A549 (cell line): Measurements from ENCODE around the gene FMC1. TPM values are rescaled to one million over a fixed set of nuclear protein-coding genes. Genes with fewer than 3 reads are reported as not detected.

ENCODE experiments used
- ATAC-seq, 2 experiments: fragments of 200-7000 bp in 1 of 2; fragments of >200 bp in 1 of 2; cut with Nextera tagmentation in 1 of 2; cut with Tn5 transposase in 1 of 2; 3 replicates each; pipeline versions ENCODE4 v1.8.0 to v1.9.1; 2018 to 2020; ENCODE audit warnings: mild to moderate bottlenecking in 1 of 2, moderate library complexity in 1 of 2
- CTCF ChIA-PET: fragments of 300-600 bp; sonication (Branson Sonifier 250); formaldehyde crosslinking; extraction: SDS; loops from one replicate; lab custom pipeline; 2021; ENCODE audit warnings: antibody characterized with exemption, inconsistent platforms; lab: Yijun Ruan, JAX
- POLR2A ChIA-PET: fragments of 350-600 bp; formaldehyde crosslinking; extraction: SDS; loops from one replicate; lab custom pipeline; 2021; ENCODE audit warnings: antibody characterized with exemption, inconsistent platforms; lab: Yijun Ruan, JAX
- DNase-seq, 2 experiments: peaks; one replicate each; pipeline versions ENCODE4 v3.0.0 to v3.0.0-alpha.2; 2011 to 2016; ENCODE audit warnings: low read depth in 1 of 2, low spot score in 1 of 2
- FAIRE-seq: peaks from 2 replicates; lab custom pipeline; 2011; peaks lifted over from hg19 to GRCh38; lab: Jason Lieb, UNC
- H3K27ac ChIP-seq, 2 experiments: fragments of >200 bp; sonication (Bioruptor Twin); formaldehyde crosslinking; 3 replicates each; pipeline ENCODE4 v1.5.1; 2016 to 2017
- H3K4me1 ChIP-seq: fragments of >200 bp; sonication (Bioruptor Twin); formaldehyde crosslinking; 3 replicates; pipeline ENCODE4 v1.6.1; 2016
- H3K4me2 ChIP-seq: fragments of >200 bp; sonication (Bioruptor Twin); formaldehyde crosslinking; 3 replicates; pipeline ENCODE4 v1.6.1; 2016
- H3K4me3 ChIP-seq: fragments of >200 bp; sonication (Bioruptor Twin); formaldehyde crosslinking; 3 replicates; pipeline ENCODE4 v1.5.1; 2016
- H3K9me3 ChIP-seq: fragments of >200 bp; sonication (Bioruptor Twin); formaldehyde crosslinking; 3 replicates; pipeline ENCODE4 v1.6.1; 2016
- BCL3 ChIP-seq: fragments of >200 bp; sonication (Bioruptor Twin); formaldehyde crosslinking; IDR thresholded peaks from 3 replicates; pipeline ENCODE4 v1.6.1; 2016
- EHF ChIP-seq: fragments of 250-450 bp; sonication (Bioruptor Pico); IDR thresholded peaks from 2 replicates; pipeline ENCODE4 v1.5.0; 2020; ENCODE audit warnings: mild to moderate bottlenecking
- ELK1 ChIP-seq: fragments of 150-350 bp; IDR thresholded peaks from 2 replicates; pipeline ENCODE4 v1.6.1; 2014; ENCODE audit warnings: low read depth, mild to moderate bottlenecking, low read length
- HEYL ChIP-seq: fragments of 250-450 bp; sonication (Bioruptor Pico); IDR thresholded peaks from 2 replicates; pipeline ENCODE4 v1.8.0; 2021; ENCODE audit warnings: mild to moderate bottlenecking, moderate library complexity
- HOXB5 ChIP-seq: fragments of 250-450 bp; sonication (Bioruptor Pico); IDR thresholded peaks from 2 replicates; pipeline ENCODE4 v1.5.0; 2020; ENCODE audit warnings: mild to moderate bottlenecking, moderate library complexity
- KDM1A ChIP-seq: fragments of 200-600 bp; sonication (generic); IDR thresholded peaks from 2 replicates; pipeline ENCODE4 v1.6.1; 2016; ENCODE audit warnings: low read depth, mild to moderate bottlenecking
- PHF8 ChIP-seq: fragments of 200-600 bp; sonication (generic); IDR thresholded peaks from 2 replicates; pipeline ENCODE4 v1.6.1; 2016; ENCODE audit warnings: low read depth, mild to moderate bottlenecking, antibody characterized with exemption, moderate library complexity, borderline replicate concordance
- RAD21 ChIP-seq, 2 experiments: fragments of >200 bp in 1 of 2; sonication (Bioruptor Twin) in 1 of 2; formaldehyde crosslinking in 1 of 2; IDR thresholded peaks in 1 of 2; conservative IDR thresholded peaks in 1 of 2; 2 replicates in 1 of 2; 3 replicates in 1 of 2; pipeline ENCODE4 v1.6.1; 2012 to 2018; ENCODE audit warnings: inconsistent platforms in 1 of 2
- SREBF2 ChIP-seq: fragments of 450-650 bp; IDR thresholded peaks from 2 replicates; pipeline ENCODE4 v1.6.1; 2014; ENCODE audit warnings: mild to moderate bottlenecking, moderate library complexity
- TFCP2L1 ChIP-seq: fragments of 250-450 bp; sonication (Bioruptor Pico); IDR thresholded peaks from 2 replicates; pipeline ENCODE4 v1.5.0; 2021; ENCODE audit warnings: mild to moderate bottlenecking
- TP53 ChIP-seq: fragments of 250-450 bp; sonication (Bioruptor Pico); IDR thresholded peaks from 2 replicates; pipeline ENCODE4 v1.5.0; 2021; ENCODE audit warnings: mild to moderate bottlenecking, moderate library complexity
- USF2 ChIP-seq: fragments of 450-650 bp; IDR thresholded peaks from 2 replicates; pipeline ENCODE4 v1.6.1; 2014; ENCODE audit warnings: antibody characterized with exemption
- ZFP36 ChIP-seq: fragments of 450-650 bp; IDR thresholded peaks from 2 replicates; pipeline ENCODE4 v1.6.1; 2014; ENCODE audit warnings: borderline replicate concordance; ENCODE audit not compliant: partially characterized antibody
- ZNF302 ChIP-seq: fragments of 250-450 bp; sonication (Bioruptor Pico); IDR thresholded peaks from 2 replicates; pipeline ENCODE4 v1.9.0; 2021; ENCODE audit warnings: inconsistent platforms, mild to moderate bottlenecking, moderate library complexity
- WGBS: methylation state at CpG from one replicate; pipeline ENCODE4 v1.1.6; 2017; ENCODE audit errors: missing lambda C conversion rate; 5-methylcytosine and 5-hydroxymethylcytosine counted together
- polyA plus RNA-seq, 4 experiments: library from polyadenylated mRNA; depleted of rRNA in 3 of 4; stranded (reverse); fragments of >200 nt; fragmentation: RNase III in 1 of 4; extraction: RNeasy Plus Mini Kit Qiagen cat#74134 plus additional on column Dnase treatment in 1 of 4; gene quantifications; 2 replicates in 3 of 4; 3 replicates in 1 of 4; pipeline ENCODE4 v1.2.3, GENCODE V29; 2011 to 2017
- TF ChIP-seq, protein P1 (sequence below): IDR thresholded peaks from 2 replicates; pipeline ENCODE4 v1.6.1; 2012; ENCODE audit warnings: low read depth, borderline replicate concordance
- TF ChIP-seq, protein P2 (sequence below): fragments of >200 bp; sonication (Bioruptor Twin); formaldehyde crosslinking; IDR thresholded peaks from 3 replicates; pipeline ENCODE4 v1.5.1; 2016
- TF ChIP-seq, protein P3 (sequence below): fragments of >200 bp; sonication (Bioruptor Twin); formaldehyde crosslinking; IDR thresholded peaks from 2 replicates; pipeline ENCODE4 v1.6.1; 2016
- TF ChIP-seq, protein P4 (sequence below): IDR thresholded peaks from 2 replicates; pipeline ENCODE4 v1.6.1; 2012
- TF ChIP-seq, protein P5 (sequence below): fragments of 200-600 bp; sonication (generic); IDR thresholded peaks from 2 replicates; pipeline ENCODE4 v1.6.1; 2016; ENCODE audit warnings: antibody characterized with exemption, mild to moderate bottlenecking, moderate library complexity

FMC1 gene
- polyA plus RNA-seq, 2 of the 4 experiments (the other 2 are of a cell fraction) = 20.5 to 21.1 TPM

DNA sequence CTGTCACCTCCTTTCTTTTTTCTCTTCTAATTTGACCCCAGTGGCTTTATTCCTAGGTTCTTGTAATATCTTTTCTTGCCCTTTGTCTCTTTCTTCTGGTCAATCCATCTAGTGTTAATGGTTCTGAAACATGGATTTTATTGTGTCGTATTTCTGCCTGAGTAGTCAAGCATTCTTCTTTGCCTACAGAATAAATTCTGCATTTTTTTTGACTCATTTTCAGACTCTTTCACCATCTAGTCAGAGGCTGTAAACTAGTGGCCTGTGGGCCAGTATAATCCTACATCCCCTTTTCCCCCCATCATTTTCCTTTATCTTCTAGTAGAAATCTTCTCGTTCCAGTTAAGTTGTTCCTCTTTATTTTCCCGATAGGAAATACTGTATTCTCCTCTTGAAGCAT, 48.0 kb downstream of the FMC1 start:
- TF ChIP-seq ZNF302 = no peak
- no peak for TF ChIP-seq USF2
- no peak for TF ChIP-seq RAD21 (conservative IDR thresholded peaks at IDR 0.05 in 1 of 2, IDR thresholded peaks at IDR 0.05 in 1 of 2)
- no peak for TF ChIP-seq SREBF2
- TF ChIP-seq, protein P1, sequence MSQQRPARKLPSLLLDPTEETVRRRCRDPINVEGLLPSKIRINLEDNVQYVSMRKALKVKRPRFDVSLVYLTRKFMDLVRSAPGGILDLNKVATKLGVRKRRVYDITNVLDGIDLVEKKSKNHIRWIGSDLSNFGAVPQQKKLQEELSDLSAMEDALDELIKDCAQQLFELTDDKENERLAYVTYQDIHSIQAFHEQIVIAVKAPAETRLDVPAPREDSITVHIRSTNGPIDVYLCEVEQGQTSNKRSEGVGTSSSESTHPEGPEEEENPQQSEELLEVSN = no peak
- no peak for TF ChIP-seq TP53
- no peak for TF ChIP-seq HOXB5 (CRISPR knock-in tag)
- TF ChIP-seq, protein P2, sequence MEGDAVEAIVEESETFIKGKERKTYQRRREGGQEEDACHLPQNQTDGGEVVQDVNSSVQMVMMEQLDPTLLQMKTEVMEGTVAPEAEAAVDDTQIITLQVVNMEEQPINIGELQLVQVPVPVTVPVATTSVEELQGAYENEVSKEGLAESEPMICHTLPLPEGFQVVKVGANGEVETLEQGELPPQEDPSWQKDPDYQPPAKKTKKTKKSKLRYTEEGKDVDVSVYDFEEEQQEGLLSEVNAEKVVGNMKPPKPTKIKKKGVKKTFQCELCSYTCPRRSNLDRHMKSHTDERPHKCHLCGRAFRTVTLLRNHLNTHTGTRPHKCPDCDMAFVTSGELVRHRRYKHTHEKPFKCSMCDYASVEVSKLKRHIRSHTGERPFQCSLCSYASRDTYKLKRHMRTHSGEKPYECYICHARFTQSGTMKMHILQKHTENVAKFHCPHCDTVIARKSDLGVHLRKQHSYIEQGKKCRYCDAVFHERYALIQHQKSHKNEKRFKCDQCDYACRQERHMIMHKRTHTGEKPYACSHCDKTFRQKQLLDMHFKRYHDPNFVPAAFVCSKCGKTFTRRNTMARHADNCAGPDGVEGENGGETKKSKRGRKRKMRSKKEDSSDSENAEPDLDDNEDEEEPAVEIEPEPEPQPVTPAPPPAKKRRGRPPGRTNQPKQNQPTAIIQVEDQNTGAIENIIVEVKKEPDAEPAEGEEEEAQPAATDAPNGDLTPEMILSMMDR = no peak
- no peak for TF ChIP-seq KDM1A
- TF ChIP-seq TFCP2L1 = no peak
- TF ChIP-seq EHF = no peak
- no peak for TF ChIP-seq BCL3
- TF ChIP-seq, protein P3, sequence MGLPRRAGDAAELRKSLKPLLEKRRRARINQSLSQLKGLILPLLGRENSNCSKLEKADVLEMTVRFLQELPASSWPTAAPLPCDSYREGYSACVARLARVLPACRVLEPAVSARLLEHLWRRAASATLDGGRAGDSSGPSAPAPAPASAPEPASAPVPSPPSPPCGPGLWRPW = no peak
- TF ChIP-seq, protein P4, sequence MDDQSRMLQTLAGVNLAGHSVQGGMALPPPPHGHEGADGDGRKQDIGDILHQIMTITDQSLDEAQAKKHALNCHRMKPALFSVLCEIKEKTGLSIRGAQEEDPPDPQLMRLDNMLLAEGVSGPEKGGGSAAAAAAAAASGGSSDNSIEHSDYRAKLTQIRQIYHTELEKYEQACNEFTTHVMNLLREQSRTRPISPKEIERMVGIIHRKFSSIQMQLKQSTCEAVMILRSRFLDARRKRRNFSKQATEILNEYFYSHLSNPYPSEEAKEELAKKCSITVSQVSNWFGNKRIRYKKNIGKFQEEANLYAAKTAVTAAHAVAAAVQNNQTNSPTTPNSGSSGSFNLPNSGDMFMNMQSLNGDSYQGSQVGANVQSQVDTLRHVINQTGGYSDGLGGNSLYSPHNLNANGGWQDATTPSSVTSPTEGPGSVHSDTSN = no peak
- TF ChIP-seq PHF8 = no peak
- no peak for TF ChIP-seq HEYL (CRISPR knock-in tag)
- TF ChIP-seq, protein P5, sequence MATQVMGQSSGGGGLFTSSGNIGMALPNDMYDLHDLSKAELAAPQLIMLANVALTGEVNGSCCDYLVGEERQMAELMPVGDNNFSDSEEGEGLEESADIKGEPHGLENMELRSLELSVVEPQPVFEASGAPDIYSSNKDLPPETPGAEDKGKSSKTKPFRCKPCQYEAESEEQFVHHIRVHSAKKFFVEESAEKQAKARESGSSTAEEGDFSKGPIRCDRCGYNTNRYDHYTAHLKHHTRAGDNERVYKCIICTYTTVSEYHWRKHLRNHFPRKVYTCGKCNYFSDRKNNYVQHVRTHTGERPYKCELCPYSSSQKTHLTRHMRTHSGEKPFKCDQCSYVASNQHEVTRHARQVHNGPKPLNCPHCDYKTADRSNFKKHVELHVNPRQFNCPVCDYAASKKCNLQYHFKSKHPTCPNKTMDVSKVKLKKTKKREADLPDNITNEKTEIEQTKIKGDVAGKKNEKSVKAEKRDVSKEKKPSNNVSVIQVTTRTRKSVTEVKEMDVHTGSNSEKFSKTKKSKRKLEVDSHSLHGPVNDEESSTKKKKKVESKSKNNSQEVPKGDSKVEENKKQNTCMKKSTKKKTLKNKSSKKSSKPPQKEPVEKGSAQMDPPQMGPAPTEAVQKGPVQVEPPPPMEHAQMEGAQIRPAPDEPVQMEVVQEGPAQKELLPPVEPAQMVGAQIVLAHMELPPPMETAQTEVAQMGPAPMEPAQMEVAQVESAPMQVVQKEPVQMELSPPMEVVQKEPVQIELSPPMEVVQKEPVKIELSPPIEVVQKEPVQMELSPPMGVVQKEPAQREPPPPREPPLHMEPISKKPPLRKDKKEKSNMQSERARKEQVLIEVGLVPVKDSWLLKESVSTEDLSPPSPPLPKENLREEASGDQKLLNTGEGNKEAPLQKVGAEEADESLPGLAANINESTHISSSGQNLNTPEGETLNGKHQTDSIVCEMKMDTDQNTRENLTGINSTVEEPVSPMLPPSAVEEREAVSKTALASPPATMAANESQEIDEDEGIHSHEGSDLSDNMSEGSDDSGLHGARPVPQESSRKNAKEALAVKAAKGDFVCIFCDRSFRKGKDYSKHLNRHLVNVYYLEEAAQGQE = no peak
- no peak for TF ChIP-seq ELK1
- no peak for TF ChIP-seq ZFP36
- H3K4me3 ChIP-seq = no peak overlapping the region
- WGBS = 95% methylated on average over 3 of the region's 3 CpGs
- ChIA-PET CTCF (interaction anchor here (0.9 kb wide), 1 partner anchor 46 kb away, joined by 4 read pairs; no protein-coding TSS in a partner anchor), POLR2A (no interaction called here)
- no peaks in the 10 kb centered on the region for H3K9me3 ChIP-seq
- peaks cover 6% of the 10 kb centered on the region; the same call in 1 of the 3 replicates for H3K4me1 ChIP-seq
- no peak for FAIRE-seq
- H3K4me2 ChIP-seq = no peak overlapping the region
- no peak overlapping the region for H3K27ac ChIP-seq
- no peak for DNase-seq
- no peak for ATAC-seq
